GM21723 (cell line): ENCODE data around the gene TC2N.
A peak's percentile ranks its signal among the peaks of the same experiment; 100 is the strongest.
"Not testable (repeated sequence)": the region's sequence is repeated elsewhere in the genome, so short reads cannot be mapped to it uniquely, and the experiment has no call there.

Source experiments
- ATAC-seq: cut with Tn5 transposase; IDR thresholded peaks from one replicate; pipeline ENCODE4 v1.9.1; 2021; ENCODE audit warnings: mild to moderate bottlenecking, moderate library complexity; ENCODE audit not compliant: unreplicated experiment

TC2N gene

GRCh38 chr14:91835197-91835919, 32.0 kb downstream of the TC2N start:
- peak; percentile 36 for ATAC-seq

- ATAC-seq, result no peak
Measured at GRCh38 chr14:91834571-91834970, 32.8 kb downstream of the TC2N start.

GRCh38 chr14:91831337-91831736, 36.0 kb downstream of the TC2N start:
- ATAC-seq, result no peak

- peak; percentile 81 for ATAC-seq
Measured at GRCh38 chr14:91830777-91831176, 36.6 kb downstream of the TC2N start.

GRCh38 chr14:91829511-91829910, 37.8 kb downstream of the TC2N start:
- ATAC-seq, result no peak

- ATAC-seq, result no peak
Measured at GRCh38 chr14:91827746-91828145, 39.6 kb downstream of the TC2N start.

GRCh38 chr14:91817566-91818325, 49.6 kb downstream of the TC2N start:
- ATAC-seq, result peak; percentile 88

GRCh38 chr14:91814317-91814716, 53.0 kb downstream of the TC2N start:
- no peak for ATAC-seq

- no peak for ATAC-seq
Measured at GRCh38 chr14:91810699-91811098, 56.6 kb downstream of the TC2N start.

GRCh38 chr14:91806716-91807115, 60.6 kb downstream of the TC2N start:
- no peak for ATAC-seq

GRCh38 chr14:91806094-91806493, 61.2 kb downstream of the TC2N start:
- not testable (repeated sequence) for ATAC-seq

- no peak for ATAC-seq
Measured at GRCh38 chr14:91805659-91806058, 61.7 kb downstream of the TC2N start.

GRCh38 chr14:91801358-91801757, 66.0 kb downstream of the TC2N start:
- no peak for ATAC-seq

GRCh38 chr14:91796617-91797347, 70.6 kb downstream of the TC2N start:
- ATAC-seq, result no peak

GRCh38 chr14:91793704-91794103, 73.6 kb downstream of the TC2N start:
- ATAC-seq, result no peak

GRCh38 chr14:91786188-91786587, 81.1 kb downstream of the TC2N start:
- no peak for ATAC-seq

- ATAC-seq, result no peak
Measured at GRCh38 chr14:91780452-91780851, 86.9 kb downstream of the TC2N start.

GRCh38 chr14:91778217-91778616, 89.1 kb downstream of the TC2N start:
- ATAC-seq, result no peak

GRCh38 chr14:91774140-91775096, 92.9 kb downstream of the TC2N start:
- no peak for ATAC-seq

- no peak for ATAC-seq
Measured at GRCh38 chr14:91770185-91770584, 97.2 kb downstream of the TC2N start.
